Keratinocyte (primary cell): ENCODE data around the gene CCDC24. TPM values are rescaled to one million over a fixed set of nuclear protein-coding genes. Genes with fewer than 3 reads are reported as not detected.

Experiments
- DNase-seq: peaks from one replicate; pipeline ENCODE4 v3.0.0-alpha.2; 2011; ENCODE audit warnings: low read depth, missing footprints, low spot score
- FAIRE-seq: peaks from 2 replicates; lab custom pipeline; 2011; peaks lifted over from hg19 to GRCh38; lab: Jason Lieb, UNC
- H2AFZ ChIP-seq: 2 replicates; pipeline ENCODE4 v1.6.0; 2012; ENCODE audit warnings: low read length, control low read depth, inconsistent platforms; ENCODE audit not compliant: control insufficient read depth
- H3K27ac ChIP-seq: 2 replicates; pipeline ENCODE4 v1.5.1; 2011; ENCODE audit warnings: low read length; ENCODE audit not compliant: control insufficient read depth, insufficient read depth
- H3K27me3 ChIP-seq: 3 replicates; pipeline ENCODE4 v1.6.0; 2011; ENCODE audit warnings: low read length; ENCODE audit not compliant: control insufficient read depth, insufficient read depth; ENCODE audit errors: extremely low read depth
- H3K36me3 ChIP-seq, 2 experiments: 2 replicates in 1 of 2; 3 replicates in 1 of 2; pipeline ENCODE4 v1.5.1; 2011; ENCODE audit warnings: low read length in 2 of 2, mild to moderate bottlenecking in 1 of 2; ENCODE audit not compliant: control insufficient read depth in 2 of 2, insufficient read depth in 2 of 2; ENCODE audit errors: extremely low read depth in 1 of 2
- H3K4me1 ChIP-seq: 3 replicates; pipeline ENCODE4 v1.5.1; 2011; ENCODE audit warnings: low read length; ENCODE audit not compliant: control insufficient read depth, insufficient read depth; ENCODE audit errors: extremely low read depth
- H3K4me2 ChIP-seq: 3 replicates; pipeline ENCODE4 v1.6.0; 2011; ENCODE audit warnings: low read depth, low read length; ENCODE audit not compliant: control insufficient read depth, insufficient read depth; ENCODE audit errors: extremely low read depth
- H3K4me3 ChIP-seq, 3 experiments: fragments of 200-600 bp in 1 of 3; sonication (generic) in 1 of 3; 2 replicates in 2 of 3; 3 replicates in 1 of 3; pipeline ENCODE4 v1.5.1; 2011 to 2016; ENCODE audit warnings: low read length in 3 of 3, mild to moderate bottlenecking in 3 of 3, control low read depth in 2 of 3, inconsistent platforms in 1 of 3, low read depth in 1 of 3, mixed read lengths in 1 of 3, mixed run types in 1 of 3, moderate library complexity in 1 of 3; ENCODE audit not compliant: control insufficient read depth in 2 of 3, insufficient read depth in 2 of 3; ENCODE audit errors: extremely low read depth in 1 of 3
- H3K79me2 ChIP-seq: 2 replicates; pipeline ENCODE4 v1.6.0; 2012; ENCODE audit warnings: low read length; ENCODE audit not compliant: control insufficient read depth, insufficient read depth
- H3K9ac ChIP-seq: 3 replicates; pipeline ENCODE4 v1.6.0; 2011; ENCODE audit warnings: low read length; ENCODE audit not compliant: control insufficient read depth, insufficient read depth; ENCODE audit errors: extremely low read depth
- H3K9me1 ChIP-seq: 3 replicates; pipeline ENCODE4 v1.6.0; 2011; ENCODE audit warnings: low read length; ENCODE audit not compliant: control insufficient read depth, insufficient read depth; ENCODE audit errors: extremely low read depth
- H3K9me3 ChIP-seq: 2 replicates; pipeline ENCODE4 v1.5.1; 2012; ENCODE audit warnings: low read depth, low read length; ENCODE audit not compliant: control insufficient read depth
- H4K20me1 ChIP-seq: 3 replicates; pipeline ENCODE4 v1.6.0; 2011; ENCODE audit warnings: low read length; ENCODE audit not compliant: control insufficient read depth, insufficient read depth; ENCODE audit errors: extremely low read depth
- EZH2 ChIP-seq: IDR thresholded peaks from one replicate; pipeline ENCODE4 v1.6.1; 2012; ENCODE audit warnings: inconsistent platforms, mild to moderate bottlenecking, low read length, moderate library complexity
- dilution Hi-C: fragments of 300-500 bp; cut with MboI; formaldehyde crosslinking; loops from one replicate; pipeline ENCODE4 v1.7.0; 2020; ENCODE audit warnings: low sequenced_read_pairs; ENCODE audit not compliant: extremely low pct_ligation_motif_present
- polyA plus RNA-seq, 5 experiments: library from polyadenylated mRNA; depleted of rRNA in 3 of 5; stranded (reverse) in 3 of 5; stranded (forward) in 1 of 5; unstranded in 1 of 5; fragments of >200 nt; gene quantifications; 1 replicate in 1 of 5; 2 replicates in 3 of 5; 3 replicates in 1 of 5; pipeline versions ENCODE4 v1.2.1 to v1.2.3, GENCODE V29; 2011 to 2012; ENCODE audit warnings: missing spikeins in 2 of 5, low read depth in 1 of 5, low replicate concordance in 1 of 5
- TF ChIP-seq, protein P1 (sequence below), 3 experiments: IDR thresholded peaks in 1 of 3; conservative IDR thresholded peaks in 1 of 3; optimal IDR thresholded peaks in 1 of 3; 2 replicates in 2 of 3; 3 replicates in 1 of 3; pipeline versions ENCODE3 to v1.5.1; 2011; ENCODE audit warnings: low read length in 3 of 3, mild to moderate bottlenecking in 3 of 3, moderate library complexity in 2 of 3, control low read depth in 1 of 3, inconsistent platforms in 1 of 3; ENCODE audit not compliant: insufficient read depth in 2 of 3; ENCODE audit errors: extremely low read depth in 1 of 3

The CCDC24 gene
- polyA plus RNA-seq, 1 donor (not counting 4 experiments of a cell fraction or from before 2014, with no cell fraction given) = 5.2 TPM

DNA sequence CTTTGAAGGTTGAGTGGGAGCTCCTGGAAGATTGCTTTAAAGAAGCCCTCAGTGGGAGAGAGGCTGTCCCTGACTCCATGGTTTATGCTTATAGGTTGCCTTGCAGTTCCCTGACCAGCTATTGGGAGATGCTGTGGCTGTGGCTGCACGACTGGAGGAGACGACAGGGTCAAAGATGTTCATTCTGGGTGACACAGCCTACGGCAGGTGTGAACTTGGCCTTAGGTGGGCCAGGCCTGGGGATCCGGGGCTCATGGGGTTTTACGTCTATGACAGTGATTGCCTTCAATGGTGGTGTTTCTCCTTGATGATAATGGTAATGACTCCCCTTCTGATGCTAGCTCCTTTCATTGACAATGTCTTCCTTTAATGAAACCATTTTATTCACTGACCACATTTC is 20.9 kb upstream of the CCDC24 start:
- H3K79me2 ChIP-seq = peaks cover 24% of the 10 kb centered on the region
- peaks cover 5% of the 10 kb centered on the region for H3K9me1 ChIP-seq
- H3K4me1 ChIP-seq = peaks cover 16% of the 10 kb centered on the region
- TF ChIP-seq, protein P1, sequence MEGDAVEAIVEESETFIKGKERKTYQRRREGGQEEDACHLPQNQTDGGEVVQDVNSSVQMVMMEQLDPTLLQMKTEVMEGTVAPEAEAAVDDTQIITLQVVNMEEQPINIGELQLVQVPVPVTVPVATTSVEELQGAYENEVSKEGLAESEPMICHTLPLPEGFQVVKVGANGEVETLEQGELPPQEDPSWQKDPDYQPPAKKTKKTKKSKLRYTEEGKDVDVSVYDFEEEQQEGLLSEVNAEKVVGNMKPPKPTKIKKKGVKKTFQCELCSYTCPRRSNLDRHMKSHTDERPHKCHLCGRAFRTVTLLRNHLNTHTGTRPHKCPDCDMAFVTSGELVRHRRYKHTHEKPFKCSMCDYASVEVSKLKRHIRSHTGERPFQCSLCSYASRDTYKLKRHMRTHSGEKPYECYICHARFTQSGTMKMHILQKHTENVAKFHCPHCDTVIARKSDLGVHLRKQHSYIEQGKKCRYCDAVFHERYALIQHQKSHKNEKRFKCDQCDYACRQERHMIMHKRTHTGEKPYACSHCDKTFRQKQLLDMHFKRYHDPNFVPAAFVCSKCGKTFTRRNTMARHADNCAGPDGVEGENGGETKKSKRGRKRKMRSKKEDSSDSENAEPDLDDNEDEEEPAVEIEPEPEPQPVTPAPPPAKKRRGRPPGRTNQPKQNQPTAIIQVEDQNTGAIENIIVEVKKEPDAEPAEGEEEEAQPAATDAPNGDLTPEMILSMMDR (optimal IDR thresholded peaks at IDR 0.05 in 1 of 3, IDR thresholded peaks at IDR 0.05 in 1 of 3, conservative IDR thresholded peaks at IDR 0.05 in 1 of 3; ENCODE audit: extremely low read depth in 1 of 3, insufficient read depth in 2 of 3, low read length in 3 of 3) = no peak
- TF ChIP-seq EZH2 = no peak
- peak overlapping the region; percentile 87 for H3K9ac ChIP-seq
- DNase-seq = no peak
- no peaks in the 10 kb centered on the region for H3K9me3 ChIP-seq
- FAIRE-seq = no peak
- dilution Hi-C loops = no loop called here
- peak overlapping the region; percentile 68 for H3K27ac ChIP-seq
- H3K27me3 ChIP-seq = no peaks in the 10 kb centered on the region
- peak overlapping the region; percentile 91 to 98 (median 97) for H3K4me3 ChIP-seq
- H3K36me3 ChIP-seq = peaks cover 20 to 30% of the 10 kb centered on the region in 2 experiments
- H2AFZ ChIP-seq = no peak overlapping the region
- H3K4me2 ChIP-seq = peak overlapping the region; percentile 85
- no peaks in the 10 kb centered on the region for H4K20me1 ChIP-seq

DNA sequence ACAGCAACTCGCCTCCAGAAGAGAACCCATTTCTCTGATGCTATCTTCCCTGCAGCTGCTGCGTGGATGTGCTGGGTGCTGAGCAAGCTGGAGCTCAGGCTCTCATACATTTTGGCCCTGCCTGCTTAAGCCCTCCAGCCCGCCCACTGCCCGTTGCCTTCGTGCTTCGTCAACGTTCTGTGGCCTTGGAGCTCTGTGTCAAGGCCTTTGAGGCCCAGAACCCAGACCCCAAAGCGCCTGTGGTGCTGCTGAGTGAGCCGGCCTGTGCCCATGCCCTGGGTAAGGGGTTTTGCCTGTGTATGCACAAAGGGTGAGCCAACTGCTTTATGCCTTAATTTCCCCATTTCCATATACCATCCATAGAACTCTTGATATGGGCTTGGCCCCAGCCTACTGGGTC is 20.5 kb upstream of the CCDC24 start:
- Histone ChIP-seq H3K9me3 (no peaks in the 10 kb centered on the region), H3K4me2 (peak overlapping the region; percentile 85), H3K9ac (no peak overlapping the region), H3K27me3 (no peaks in the 10 kb centered on the region), H3K36me3 (peaks cover 20 to 30% of the 10 kb centered on the region in 2 experiments), H2AFZ (no peak overlapping the region), H4K20me1 (no peaks in the 10 kb centered on the region), H3K4me3 (peak overlapping the region; percentile 91 to 98 (median 97)), H3K4me1 (peaks cover 20% of the 10 kb centered on the region), H3K9me1 (peaks cover 5% of the 10 kb centered on the region), H3K27ac (no peak overlapping the region), H3K79me2 (peaks cover 29% of the 10 kb centered on the region)
- dilution Hi-C loops = no loop called here
- no peak for DNase-seq
- no peak for FAIRE-seq
- TF ChIP-seq, protein P1 (optimal IDR thresholded peaks at IDR 0.05 in 1 of 3, IDR thresholded peaks at IDR 0.05 in 1 of 3, conservative IDR thresholded peaks at IDR 0.05 in 1 of 3; ENCODE audit: extremely low read depth in 1 of 3, insufficient read depth in 2 of 3, low read length in 3 of 3) = no peak
- no peak for TF ChIP-seq EZH2
